ENCODE measurements around the gene KRTAP10-9.
"Not testable (repeated sequence)": the region's sequence is repeated elsewhere in the genome, so short reads cannot be mapped to it uniquely, and the experiment has no call there.

Gene KRTAP10-9

DNA sequence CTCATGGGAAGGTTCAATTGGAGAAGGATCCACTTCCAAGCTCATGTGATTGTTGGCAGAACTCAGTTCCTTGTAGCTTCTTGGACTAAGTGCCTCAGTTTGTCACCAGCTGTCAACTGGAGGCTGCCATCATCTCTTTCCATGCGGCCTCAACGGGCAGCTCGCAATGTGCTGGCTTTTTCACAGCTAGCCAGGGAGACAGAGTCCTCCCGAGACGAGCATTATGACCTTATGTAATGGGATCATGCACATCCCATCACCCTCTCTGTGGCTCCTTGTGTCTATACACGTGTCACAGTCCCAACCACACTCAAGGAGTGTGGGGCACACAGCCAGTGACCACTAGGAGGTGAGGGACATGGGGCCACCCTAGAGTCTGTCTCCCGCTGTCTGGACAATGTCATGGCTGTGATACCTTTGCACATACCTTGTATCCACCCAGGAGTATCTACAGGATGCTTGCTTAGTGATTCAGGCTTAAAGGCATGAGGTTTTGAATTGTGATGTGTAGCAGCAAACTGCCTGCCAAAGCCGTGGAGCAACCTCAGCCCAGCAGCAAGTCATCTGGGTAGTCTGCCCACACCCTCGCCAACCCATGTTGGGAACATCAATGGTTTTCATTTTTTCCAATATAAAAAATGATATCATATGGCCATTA lies 30.7 kb upstream of the KRTAP10-9 start:
- no peak for DNase-seq

DNA sequence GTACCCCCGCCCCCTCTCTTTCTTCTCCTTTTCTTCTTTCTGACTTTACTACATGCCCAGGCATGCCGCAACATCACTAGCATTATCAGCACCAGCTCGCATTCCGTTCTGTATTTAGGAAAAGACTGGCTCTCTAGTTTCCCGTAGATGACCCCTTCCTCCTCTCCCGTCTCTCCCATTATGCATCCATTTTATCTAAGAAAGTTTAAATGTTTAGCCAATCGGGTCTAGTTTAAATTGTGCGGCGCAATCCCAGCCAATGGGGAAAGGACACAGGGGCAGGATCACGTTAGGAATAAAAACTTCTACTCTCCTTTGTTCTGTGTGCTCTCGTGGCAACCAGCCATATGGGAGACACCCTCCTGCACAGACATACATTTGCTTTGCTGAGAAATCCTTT lies 28.8 kb upstream of the KRTAP10-9 start:
- no peak for DNase-seq

- no peak for DNase-seq
Measured at GRCh38 chr21:44599264-44600029, 27.4 kb upstream of the KRTAP10-9 start.

GRCh38 chr21:44600118-44600978 lies 26.5 kb upstream of the KRTAP10-9 start, which contains the start of gene KRTAP10-7:
Gene KRTAP10-7 (plus strand): TSS chr21:44600597. CDS start chr21:44600622, 25 bp downstream.
- not testable (repeated sequence) for DNase-seq

DNA sequence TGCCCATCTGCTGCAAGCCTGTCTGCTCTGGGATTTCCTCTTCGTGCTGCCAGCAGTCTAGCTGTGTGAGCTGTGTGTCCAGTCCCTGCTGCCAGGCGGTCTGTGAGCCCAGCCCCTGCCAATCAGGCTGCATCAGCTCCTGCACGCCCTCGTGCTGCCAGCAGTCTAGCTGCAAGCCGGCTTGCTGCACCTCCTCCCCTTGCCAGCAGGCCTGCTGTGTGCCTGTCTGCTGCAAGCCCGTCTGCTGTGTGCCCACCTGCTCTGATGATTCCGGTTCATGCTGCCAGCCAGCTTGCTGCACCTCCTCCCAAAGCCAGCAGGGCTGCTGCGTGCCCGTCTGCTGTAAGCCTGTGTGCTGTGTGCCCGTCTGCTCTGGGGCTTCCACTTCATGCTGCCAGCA lies 25.8 kb upstream of the KRTAP10-9 start:
- not testable (repeated sequence) for DNase-seq

- DNase-seq: no peak
Measured at GRCh38 chr21:44601596-44602462, 25.1 kb upstream of the KRTAP10-9 start.

DNA sequence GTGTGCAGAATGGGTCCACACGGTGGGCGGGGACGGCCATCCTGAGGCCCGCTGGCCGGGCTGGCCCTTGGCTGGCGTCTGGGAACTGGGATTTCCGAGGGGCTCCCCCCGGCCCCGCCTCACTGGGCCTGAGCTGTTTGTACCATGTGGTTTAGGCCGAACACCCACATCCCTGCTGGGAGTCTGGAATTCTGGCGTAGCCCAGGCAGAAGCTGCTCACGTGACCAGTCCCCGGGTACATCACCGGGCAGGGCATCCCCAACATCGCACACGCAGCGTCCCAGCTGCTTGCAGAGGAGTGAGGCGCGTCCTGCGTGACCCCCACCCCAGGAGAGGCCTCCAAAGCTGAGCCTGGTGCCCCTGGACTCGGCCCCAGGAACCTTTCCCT lies 24.4 kb upstream of the KRTAP10-9 start:
- no peak for DNase-seq

DNA sequence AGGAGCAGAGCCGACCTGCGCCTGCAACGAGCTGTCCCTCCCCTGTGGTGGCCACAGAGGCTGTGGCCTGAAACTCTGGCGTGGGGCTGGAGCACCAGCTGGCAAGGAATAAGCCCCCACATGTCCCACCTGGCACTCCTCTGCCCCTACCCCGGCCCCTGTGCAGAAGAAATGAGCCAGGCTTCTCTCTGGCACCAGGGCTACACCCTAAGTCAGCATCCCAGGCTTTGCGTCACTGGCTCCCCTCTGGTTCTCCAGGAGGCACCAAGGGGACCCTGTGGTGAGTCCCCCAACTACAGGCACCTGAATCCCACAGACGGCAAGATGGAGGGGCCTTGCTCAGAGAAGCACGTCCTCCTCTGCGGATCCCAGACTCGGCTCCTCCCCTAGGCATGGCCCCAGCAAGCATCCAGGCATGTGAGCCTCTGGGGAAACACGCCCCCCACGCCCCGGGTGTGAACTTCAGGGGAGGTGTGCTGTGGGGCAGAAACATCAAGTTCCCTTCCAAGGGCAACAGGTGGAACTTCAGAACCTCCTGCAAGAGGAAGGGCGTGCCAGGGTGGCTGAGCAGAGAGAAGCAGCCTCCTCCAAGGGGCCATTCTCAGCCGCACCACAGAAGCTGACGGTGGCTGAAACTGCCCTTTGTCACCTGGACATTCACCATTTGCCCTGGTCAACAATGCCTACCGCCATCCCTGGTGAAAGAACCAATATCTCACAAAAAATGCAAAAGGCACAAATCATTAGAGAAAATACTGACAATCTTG lies 23.6 kb upstream of the KRTAP10-9 start:
- no peak for DNase-seq

DNA sequence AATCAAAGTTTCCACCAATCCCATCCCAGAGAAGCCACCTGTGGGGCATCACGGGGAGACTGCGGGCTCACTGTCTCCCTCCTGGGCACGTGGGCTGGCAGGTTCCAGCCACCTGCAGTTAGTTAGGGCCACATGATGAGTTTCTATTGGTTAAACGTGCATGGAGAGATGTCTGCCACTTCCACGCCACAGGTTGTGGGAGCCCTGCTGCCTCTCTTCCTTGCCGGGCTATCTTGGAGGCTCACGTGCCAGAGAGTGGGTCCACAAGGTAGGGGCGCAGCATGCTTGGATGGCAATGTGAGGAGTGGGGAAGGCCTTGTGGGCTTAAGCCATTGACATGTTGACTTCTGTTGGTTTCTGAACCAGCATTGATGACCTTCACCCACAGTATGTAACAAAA lies 23.0 kb upstream of the KRTAP10-9 start:
- DNase-seq: no peak

- DNase-seq: no peak
Measured at GRCh38 chr21:44606495-44606894, 20.4 kb upstream of the KRTAP10-9 start.

- no peak for DNase-seq
Measured at GRCh38 chr21:44609193-44609592, 17.7 kb upstream of the KRTAP10-9 start.

- DNase-seq: not testable (repeated sequence)
Measured at GRCh38 chr21:44610157-44610843, 16.6 kb upstream of the KRTAP10-9 start.

DNA sequence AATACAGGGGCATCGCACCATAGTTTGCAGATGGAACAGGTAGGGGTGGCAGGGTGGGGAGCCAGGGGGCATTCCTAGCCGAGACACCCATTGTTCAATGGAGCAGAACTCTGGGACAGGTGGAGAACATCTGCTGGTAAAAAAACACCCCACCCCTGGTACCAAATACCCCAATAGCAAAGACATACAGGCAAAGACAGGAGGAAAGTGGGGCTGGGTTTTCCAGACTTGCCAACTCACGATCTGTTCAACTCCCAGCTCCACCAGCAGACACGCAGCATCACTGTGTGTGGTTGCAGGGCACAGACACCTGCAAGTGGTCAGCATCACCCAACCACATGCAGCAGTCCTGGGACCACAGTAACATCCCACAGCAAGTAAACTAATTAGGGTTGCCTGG lies 15.3 kb upstream of the KRTAP10-9 start:
- no peak for DNase-seq

- DNase-seq: no peak
Measured at GRCh38 chr21:44612029-44612486, 14.8 kb upstream of the KRTAP10-9 start, which contains the start of gene KRTAP10-8. Gene KRTAP10-8 (plus strand): TSS chr21:44612079. CDS start chr21:44612101, 22 bp downstream.

- no peak for DNase-seq
Measured at GRCh38 chr21:44612669-44613229, 14.1 kb upstream of the KRTAP10-9 start.

DNA sequence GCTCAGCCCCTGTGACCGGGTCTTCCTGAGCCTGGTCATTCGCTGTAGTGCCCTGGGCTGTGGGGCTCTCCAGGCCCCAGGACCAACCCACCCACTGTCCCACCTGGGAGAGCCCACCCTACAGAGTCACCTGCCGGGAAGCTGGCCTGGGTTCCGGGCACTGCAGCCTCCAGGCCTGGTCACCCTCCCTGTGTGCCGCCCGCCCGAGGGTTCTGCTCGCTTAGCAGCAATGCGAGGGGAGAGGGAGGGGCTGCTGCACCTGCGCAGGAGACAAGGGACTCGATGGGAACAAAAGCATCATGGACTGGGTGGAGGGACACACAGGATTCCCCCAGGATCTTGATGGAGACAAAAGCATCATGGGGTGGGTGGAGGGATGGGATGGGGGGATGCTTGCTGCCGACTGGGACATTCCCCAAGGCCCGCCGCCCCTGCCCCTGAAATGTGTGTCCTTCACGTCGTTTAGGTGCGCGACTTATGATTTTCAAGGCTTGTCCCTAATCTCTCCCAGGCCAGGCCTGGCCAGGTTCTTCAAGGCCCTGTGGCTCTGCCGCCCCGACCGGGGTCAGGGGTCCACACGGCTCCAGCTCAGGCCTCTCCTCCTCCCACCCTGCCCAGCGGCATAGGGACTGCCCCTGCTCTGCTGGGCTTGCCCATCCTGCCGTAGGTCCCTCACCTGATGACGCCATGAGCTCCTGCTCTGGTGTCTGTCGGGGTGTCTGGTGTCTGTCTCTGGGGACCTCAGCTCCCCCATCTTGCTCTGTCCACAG lies 13.3 kb upstream of the KRTAP10-9 start:
- DNase-seq: no peak

DNA sequence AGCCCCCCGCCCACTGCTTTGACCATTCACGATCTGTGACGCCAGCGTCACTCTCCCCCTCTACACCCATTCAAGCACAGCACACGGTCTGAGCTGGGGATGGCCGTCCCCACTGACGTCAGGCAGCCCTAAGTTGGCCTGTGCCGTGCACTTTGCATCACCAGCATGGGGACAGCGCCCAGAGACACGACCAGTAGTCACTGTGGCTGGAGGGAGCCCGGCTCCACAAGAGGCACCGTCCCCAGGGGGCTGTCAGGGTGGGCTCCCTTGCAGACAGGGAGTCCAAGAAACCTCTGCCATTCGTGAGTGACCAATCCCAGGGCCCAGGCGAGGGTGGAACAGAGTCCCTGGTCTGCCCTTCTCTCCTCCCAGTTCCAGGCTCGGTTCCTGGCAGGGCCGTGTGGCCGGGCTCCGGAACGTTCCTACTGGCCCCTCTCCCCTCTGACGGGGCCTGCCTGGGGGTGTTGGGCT lies 12.7 kb upstream of the KRTAP10-9 start:
- DNase-seq: no peak

DNA sequence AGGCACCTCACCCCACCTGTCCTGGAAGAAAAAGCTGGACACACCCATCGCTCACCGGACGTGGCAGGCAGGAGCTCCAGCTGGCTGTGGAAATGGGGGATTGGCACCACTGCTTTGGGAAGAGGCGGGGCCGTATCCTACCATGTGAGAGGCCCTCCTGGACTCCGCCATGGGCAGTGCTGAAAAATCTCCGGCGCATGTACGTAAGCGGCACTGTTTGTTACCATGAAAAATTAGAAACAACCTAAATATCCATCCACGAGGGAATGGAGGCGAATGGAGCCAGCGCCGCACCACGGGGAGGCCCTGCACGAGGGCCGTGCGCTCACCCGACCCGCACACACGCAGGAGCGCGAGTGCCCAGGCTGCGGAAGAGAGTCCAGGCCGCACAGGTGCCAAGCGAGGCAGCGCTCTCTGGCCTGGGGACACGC lies 11.9 kb upstream of the KRTAP10-9 start:
- DNase-seq: no peak

DNA sequence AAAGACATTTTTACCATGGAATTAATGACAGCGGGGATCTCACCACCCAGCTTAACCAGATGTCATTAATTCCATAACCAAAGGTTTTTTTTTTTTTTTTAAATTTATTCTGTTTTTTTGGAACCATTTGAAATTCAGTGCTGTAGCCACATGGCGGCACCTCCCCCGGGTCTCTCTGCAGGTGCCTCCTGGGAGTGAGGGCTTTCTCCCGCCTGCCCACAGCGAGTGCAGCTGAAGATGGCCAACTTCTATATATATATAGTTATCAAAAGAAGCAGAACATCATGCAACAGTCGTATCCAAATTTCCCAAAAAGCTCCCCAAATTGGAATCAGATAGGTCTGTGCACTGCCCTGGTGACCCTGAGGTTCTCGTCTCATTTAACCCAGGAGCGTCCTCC lies 11.4 kb upstream of the KRTAP10-9 start:
- DNase-seq: no peak
